ENCODE results near the gene PHLDB1.

DNA sequence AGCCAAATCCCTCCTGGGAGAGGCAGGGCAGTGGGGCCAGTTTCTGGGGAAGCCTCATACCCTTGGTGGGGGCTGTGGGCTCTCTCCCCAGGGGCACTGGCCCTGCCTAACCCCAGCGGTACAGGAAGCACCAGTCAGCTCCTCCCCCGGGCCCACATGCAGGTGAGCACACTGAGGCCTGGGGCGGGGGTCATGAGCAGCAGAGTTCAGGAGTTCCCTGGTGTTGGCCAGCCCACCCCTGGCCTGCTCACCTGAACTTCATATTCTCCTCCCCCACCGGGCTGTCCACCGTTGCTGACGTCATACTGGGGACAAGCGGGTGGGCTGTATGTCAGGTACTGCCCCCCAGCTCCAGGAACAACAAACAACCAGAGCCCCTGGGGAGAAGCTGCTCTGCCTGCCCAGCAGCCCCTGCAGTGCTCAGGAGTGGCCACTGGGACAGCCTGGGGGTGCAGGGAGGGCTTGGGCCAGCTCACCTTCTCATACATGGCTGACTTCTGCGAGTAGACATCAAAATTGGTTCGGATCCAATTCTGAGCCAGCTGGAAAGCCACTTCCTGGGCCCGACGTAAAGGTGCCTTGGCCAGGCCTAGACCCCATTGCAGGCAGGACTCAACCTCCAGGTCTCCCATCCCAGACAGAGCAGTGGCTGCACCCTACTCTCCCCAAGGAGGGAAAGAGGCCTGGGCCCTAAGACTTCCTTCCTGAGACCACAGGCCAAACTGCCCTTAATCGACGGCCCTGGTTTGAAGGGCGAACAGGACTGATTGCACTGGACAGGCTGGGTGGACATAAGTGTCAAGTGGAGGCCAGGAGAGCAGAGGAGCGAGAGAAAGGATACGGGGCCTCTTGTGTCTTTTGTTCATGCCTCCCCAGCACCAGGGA, 51.3 kb downstream of the PHLDB1 start:
- TF ChIP-seq, protein P1, sequence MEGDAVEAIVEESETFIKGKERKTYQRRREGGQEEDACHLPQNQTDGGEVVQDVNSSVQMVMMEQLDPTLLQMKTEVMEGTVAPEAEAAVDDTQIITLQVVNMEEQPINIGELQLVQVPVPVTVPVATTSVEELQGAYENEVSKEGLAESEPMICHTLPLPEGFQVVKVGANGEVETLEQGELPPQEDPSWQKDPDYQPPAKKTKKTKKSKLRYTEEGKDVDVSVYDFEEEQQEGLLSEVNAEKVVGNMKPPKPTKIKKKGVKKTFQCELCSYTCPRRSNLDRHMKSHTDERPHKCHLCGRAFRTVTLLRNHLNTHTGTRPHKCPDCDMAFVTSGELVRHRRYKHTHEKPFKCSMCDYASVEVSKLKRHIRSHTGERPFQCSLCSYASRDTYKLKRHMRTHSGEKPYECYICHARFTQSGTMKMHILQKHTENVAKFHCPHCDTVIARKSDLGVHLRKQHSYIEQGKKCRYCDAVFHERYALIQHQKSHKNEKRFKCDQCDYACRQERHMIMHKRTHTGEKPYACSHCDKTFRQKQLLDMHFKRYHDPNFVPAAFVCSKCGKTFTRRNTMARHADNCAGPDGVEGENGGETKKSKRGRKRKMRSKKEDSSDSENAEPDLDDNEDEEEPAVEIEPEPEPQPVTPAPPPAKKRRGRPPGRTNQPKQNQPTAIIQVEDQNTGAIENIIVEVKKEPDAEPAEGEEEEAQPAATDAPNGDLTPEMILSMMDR (IDR thresholded peaks at IDR 0.05; ENCODE audit: low read length) = no peak
- TF ChIP-seq EZH2 (IDR thresholded peaks at IDR 0.05; ENCODE audit: borderline replicate concordance, low read length) = no peak

Data from OCI-LY1 (cell line).